Epithelial cell of proximal tubule (primary cell): ENCODE measurements around the gene CP. TPM values are rescaled to one million over a fixed set of nuclear protein-coding genes. Genes with fewer than 3 reads are reported as not detected.
A peak's percentile ranks its signal among the peaks of the same experiment; 100 is the strongest.

ENCODE experiments used
- DNase-seq: peaks from one replicate; pipeline ENCODE4 v3.0.0-alpha.2; 2011; ENCODE audit warnings: low read depth
- H3K4me3 ChIP-seq: 2 replicates; pipeline ENCODE4 v1.5.1; 2011; ENCODE audit warnings: low read depth, mild to moderate bottlenecking, low read length
- total RNA-seq: library from RNA; depleted of rRNA; stranded (reverse); fragments of >200 nt; gene quantifications from 2 replicates; pipeline ENCODE4 v1.2.3, GENCODE V29; 2015
- TF ChIP-seq, protein P1 (sequence below): conservative IDR thresholded peaks from 2 replicates; pipeline ENCODE4 v1.5.1; 2012; ENCODE audit warnings: low read depth, mild to moderate bottlenecking, low read length

The CP gene
- not detected in 2 replicates for total RNA-seq

DNA sequence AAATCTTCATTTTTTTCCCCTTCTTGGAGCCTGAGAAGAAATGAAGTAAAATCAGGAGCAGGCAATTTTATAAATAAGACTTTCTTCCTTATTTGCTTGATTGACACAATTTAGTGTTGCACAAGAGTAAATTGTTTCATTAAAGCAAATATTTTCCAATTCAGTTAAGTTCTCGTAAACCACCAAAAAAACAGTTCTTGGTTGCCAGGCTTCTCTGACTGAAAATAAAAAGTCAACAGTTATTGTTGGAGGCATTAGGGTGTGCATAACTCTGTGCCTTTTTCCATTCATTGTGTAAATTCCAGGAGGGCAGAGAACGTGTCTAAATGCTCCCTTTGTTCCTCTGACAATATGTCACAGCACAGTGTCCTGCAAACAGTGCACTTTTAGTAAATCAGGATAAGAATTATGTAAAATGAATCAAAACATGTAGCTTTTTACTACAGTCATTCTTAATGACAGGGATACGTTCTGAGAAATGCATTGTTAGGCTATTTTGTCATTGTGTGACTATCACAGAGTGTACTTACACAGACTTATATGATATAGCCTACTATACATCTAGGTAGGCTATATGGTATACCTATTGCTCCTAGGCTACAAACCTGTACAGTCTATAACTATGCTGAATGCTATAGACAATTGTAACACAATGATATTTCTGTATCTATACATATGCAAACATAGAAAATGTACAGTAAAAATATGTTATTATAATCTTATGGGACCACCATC is at the start of gene CP:
TSS of gene CP (minus strand) at position 47 of the 735 bp plus-strand sequence. CDS start at position 10, 37 bp downstream.
- TF ChIP-seq, protein P1, sequence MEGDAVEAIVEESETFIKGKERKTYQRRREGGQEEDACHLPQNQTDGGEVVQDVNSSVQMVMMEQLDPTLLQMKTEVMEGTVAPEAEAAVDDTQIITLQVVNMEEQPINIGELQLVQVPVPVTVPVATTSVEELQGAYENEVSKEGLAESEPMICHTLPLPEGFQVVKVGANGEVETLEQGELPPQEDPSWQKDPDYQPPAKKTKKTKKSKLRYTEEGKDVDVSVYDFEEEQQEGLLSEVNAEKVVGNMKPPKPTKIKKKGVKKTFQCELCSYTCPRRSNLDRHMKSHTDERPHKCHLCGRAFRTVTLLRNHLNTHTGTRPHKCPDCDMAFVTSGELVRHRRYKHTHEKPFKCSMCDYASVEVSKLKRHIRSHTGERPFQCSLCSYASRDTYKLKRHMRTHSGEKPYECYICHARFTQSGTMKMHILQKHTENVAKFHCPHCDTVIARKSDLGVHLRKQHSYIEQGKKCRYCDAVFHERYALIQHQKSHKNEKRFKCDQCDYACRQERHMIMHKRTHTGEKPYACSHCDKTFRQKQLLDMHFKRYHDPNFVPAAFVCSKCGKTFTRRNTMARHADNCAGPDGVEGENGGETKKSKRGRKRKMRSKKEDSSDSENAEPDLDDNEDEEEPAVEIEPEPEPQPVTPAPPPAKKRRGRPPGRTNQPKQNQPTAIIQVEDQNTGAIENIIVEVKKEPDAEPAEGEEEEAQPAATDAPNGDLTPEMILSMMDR = no peak
- DNase-seq = peak; percentile 70
- H3K4me3 ChIP-seq = peak within 1 kb of the TSS; percentile 39

DNA sequence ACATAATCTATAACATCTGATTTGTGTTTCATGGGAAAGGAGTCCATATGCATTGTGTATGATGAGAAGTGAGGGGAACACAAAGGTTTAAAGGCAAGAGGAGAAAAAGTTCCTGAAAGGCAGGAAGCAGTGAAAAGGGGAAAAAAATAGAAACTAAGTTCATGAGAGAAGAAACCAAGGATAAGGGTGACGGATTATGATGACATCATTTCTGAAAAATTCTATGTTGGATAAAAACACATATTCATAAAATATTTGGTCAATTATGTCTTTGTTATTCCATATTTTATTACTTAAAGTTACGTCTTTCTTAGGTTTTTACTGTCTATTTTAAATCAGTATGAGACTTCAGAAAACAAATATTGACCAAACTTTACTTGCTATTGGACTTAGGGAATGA is 48.6 kb upstream of the CP start:
- H3K4me3 ChIP-seq = no peak overlapping the region
- no peak for DNase-seq
- TF ChIP-seq, protein P1 = no peak

- TF ChIP-seq, protein P1 = no peak
- no peak for DNase-seq
- H3K4me3 ChIP-seq = no peak overlapping the region
These were observed 48.1 kb upstream of the CP start for GRCh38 chr3:149269687-149270086.

GRCh38 chr3:149267565-149267964 is 45.9 kb upstream of the CP start:
- H3K4me3 ChIP-seq = no peak overlapping the region
- TF ChIP-seq, protein P1 = no peak
- DNase-seq = no peak

DNA sequence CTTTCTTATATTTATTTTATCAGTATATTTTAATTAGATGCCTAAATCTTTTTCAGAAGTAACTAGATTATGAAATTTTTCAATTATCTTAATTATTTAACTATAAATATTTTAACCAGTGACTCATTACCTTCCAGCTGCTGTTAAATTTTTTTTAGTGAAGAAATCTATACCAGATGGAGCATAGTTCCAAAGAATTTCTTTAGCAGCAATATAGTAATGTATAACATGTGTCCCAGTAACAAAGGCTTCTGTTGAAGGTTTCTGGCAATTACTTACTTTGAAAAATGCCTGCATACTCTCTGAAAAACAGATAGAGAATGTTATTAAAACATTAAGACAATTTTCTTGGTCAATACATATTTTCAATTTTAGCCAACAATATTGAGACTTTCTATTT is 45.1 kb upstream of the CP start:
- no peak overlapping the region for H3K4me3 ChIP-seq
- DNase-seq = no peak
- TF ChIP-seq, protein P1 = no peak

DNA sequence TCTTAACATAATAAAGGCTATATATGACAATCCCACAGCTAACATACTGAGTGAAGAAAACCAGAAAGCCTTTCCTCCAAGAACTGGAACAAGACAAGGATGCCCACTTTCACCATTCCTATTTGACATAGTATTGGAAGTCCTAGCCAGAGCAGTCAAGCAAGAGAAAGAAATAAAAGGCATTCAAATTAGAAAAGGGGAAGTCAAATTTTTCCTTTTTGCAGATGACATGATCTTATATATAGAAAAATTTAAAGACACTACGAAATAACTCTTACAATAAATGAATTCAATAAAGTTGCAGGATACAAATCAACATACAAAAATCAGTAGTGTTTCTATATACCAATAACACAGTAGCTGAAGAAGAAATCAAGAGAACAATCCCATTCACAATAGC is 42.2 kb upstream of the CP start:
- TF ChIP-seq, protein P1 = no peak
- H3K4me3 ChIP-seq = no peak overlapping the region
- DNase-seq = no peak

DNA sequence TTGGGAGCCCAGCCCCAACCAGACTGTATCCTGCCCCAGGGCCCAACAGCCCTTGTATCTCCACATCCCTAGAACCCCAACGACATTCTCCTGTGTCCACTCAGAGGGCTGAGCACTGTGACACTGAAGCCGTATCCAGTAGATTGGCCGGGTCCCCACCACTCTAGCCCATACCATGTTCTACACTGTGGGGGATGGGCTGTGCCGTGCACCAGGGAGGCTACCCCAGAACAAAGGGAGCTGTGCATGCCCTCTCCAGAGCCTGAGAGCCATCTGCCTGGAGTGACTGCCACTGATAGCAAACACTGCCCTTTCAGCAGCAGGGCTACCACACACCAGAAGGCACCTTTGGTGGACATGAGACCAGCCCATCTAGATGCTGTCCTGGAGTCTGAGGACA is 37.1 kb upstream of the CP start:
- no peak overlapping the region for H3K4me3 ChIP-seq
- DNase-seq = no peak
- TF ChIP-seq, protein P1 = no peak
